AG09309 (cell line): ENCODE data around the gene OR2T29.
"Not testable (repeated sequence)": the region's sequence is repeated elsewhere in the genome, so short reads cannot be mapped to it uniquely, and the experiment has no call there.

ENCODE experiments used
- DNase-seq: peaks from one replicate; pipeline ENCODE4 v3.0.0-alpha.2; 2010; ENCODE audit warnings: low read depth
- H3K4me3 ChIP-seq: 2 replicates; pipeline ENCODE4 v1.5.1; 2011; ENCODE audit warnings: mild to moderate bottlenecking, low read depth, low read length, moderate library complexity; ENCODE audit not compliant: control insufficient read depth
- TF ChIP-seq, protein P1 (sequence below): IDR thresholded peaks from 2 replicates; pipeline ENCODE4 v1.5.1; 2011; ENCODE audit warnings: mild to moderate bottlenecking, low read depth, low read length, inconsistent platforms; ENCODE audit not compliant: insufficient read depth, control insufficient read depth; ENCODE audit errors: missing control alignments

Gene OR2T29

GRCh38 chr1:248547383-248547782, 15.2 kb downstream of the OR2T29 start:
- not testable (repeated sequence) for H3K4me3 ChIP-seq, DNase-seq

- H3K4me3 ChIP-seq, DNase-seq: not testable (repeated sequence)
These were observed 25.1 kb downstream of the OR2T29 start for GRCh38 chr1:248537449-248537848.

DNA sequence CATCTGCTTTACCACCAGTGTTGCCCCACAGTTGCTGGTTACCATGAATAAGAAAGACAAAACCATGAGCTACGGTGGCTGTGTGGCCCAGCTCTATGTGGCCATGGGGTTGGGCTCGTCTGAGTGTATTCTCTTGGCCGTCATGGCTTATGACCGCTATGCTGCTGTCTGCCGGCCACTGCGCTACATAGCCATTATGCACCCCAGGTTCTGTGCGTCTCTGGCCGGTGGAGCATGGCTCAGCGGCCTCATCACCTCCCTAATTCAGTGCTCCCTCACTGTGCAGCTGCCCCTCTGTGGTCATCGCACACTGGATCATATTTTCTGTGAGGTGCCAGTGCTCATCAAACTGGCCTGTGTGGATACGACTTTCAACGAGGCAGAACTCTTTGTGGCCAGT, 40.7 kb downstream of the OR2T29 start:
- TF ChIP-seq, protein P1, sequence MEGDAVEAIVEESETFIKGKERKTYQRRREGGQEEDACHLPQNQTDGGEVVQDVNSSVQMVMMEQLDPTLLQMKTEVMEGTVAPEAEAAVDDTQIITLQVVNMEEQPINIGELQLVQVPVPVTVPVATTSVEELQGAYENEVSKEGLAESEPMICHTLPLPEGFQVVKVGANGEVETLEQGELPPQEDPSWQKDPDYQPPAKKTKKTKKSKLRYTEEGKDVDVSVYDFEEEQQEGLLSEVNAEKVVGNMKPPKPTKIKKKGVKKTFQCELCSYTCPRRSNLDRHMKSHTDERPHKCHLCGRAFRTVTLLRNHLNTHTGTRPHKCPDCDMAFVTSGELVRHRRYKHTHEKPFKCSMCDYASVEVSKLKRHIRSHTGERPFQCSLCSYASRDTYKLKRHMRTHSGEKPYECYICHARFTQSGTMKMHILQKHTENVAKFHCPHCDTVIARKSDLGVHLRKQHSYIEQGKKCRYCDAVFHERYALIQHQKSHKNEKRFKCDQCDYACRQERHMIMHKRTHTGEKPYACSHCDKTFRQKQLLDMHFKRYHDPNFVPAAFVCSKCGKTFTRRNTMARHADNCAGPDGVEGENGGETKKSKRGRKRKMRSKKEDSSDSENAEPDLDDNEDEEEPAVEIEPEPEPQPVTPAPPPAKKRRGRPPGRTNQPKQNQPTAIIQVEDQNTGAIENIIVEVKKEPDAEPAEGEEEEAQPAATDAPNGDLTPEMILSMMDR: no peak

GRCh38 chr1:248510217-248510616, 52.4 kb downstream of the OR2T29 start:
- not testable (repeated sequence) for DNase-seq, H3K4me3 ChIP-seq

More for the DNA sequence above, 40.7 kb downstream of the OR2T29 start:
- H3K4me3 ChIP-seq: no peak overlapping the region
- DNase-seq: no peak

DNA sequence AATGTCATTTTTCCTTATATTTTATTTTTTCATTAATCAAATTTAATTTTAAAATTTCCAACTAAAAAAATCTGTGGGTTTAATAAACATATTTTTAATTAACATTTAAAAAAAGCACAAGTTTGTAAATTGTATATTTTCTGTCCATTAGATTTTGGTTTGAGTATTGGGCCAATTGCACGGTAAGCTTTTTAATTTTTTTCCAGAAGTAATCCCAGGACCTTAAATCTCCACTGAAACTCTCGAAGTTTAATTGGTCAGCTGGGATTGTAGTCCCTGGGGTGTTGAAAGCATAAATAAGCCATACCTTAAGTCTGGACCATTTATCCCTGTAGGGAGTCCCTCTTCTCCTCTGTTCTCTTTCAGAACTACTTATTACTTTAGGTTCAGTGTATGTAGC, 54.8 kb downstream of the OR2T29 start, which contains the start of gene OR2G6:
TSS of gene OR2G6 (plus strand) at position 301 of the 400 bp plus-strand sequence. CDS start 13,574 bp downstream, outside the sequence.
- DNase-seq, H3K4me3 ChIP-seq: not testable (repeated sequence)
